ACHN (cell line): ENCODE measurements around the gene SCIN.

Experiments used
- DNase-seq: peaks from one replicate; pipeline ENCODE4 v3.0.0-alpha.2; 2015
- in situ Hi-C: cut with HindIII; loops from 2 replicates; pipeline ENCODE4 v1.10.0; 2017; ENCODE audit warnings: low sequenced_read_pairs, low pct_ligation_motif_present, low pct_unique_long_range_greater_than_20kb

SCIN gene

GRCh38 chr7:12564996-12565764, 5.3 kb upstream of the SCIN start:
- no peak for DNase-seq

GRCh38 chr7:12565873-12566272, 4.6 kb upstream of the SCIN start:
- in situ Hi-C loops = no loop called here
- DNase-seq = no peak

More at GRCh38 chr7:12564996-12565764, 5.3 kb upstream of the SCIN start:
- in situ Hi-C loops = no loop called here

- DNase-seq = no peak
Observed at GRCh38 chr7:12567015-12567414, 3.5 kb upstream of the SCIN start.

GRCh38 chr7:12569673-12570072, 847 bp upstream of the SCIN start:
- DNase-seq = no peak
- in situ Hi-C loops = no loop called here

More at GRCh38 chr7:12567015-12567414, 3.5 kb upstream of the SCIN start:
- in situ Hi-C loops = no loop called here

- in situ Hi-C loops = no loop called here
- DNase-seq = peak; percentile 67
Observed at GRCh38 chr7:12570168-12570533, 369 bp upstream of the SCIN start.

GRCh38 chr7:12571691-12572090, 1.2 kb downstream of the SCIN start:
- in situ Hi-C loops = no loop called here
- peak; percentile 60 for DNase-seq

GRCh38 chr7:12572941-12573575, 2.5 kb downstream of the SCIN start:
- in situ Hi-C loops = no loop called here
- DNase-seq = peak; percentile 40

- in situ Hi-C loops = no loop called here
- no peak for DNase-seq
Observed at GRCh38 chr7:12573885-12574284, 3.4 kb downstream of the SCIN start.

- no peak for DNase-seq
- in situ Hi-C loops = no loop called here
Observed at GRCh38 chr7:12578930-12579640, 8.6 kb downstream of the SCIN start.

GRCh38 chr7:12581897-12582296, 11.4 kb downstream of the SCIN start:
- in situ Hi-C loops = no loop called here
- DNase-seq = no peak

- in situ Hi-C loops = no loop called here
Observed at GRCh38 chr7:12582362-12582761, 11.8 kb downstream of the SCIN start.

GRCh38 chr7:12583176-12583575, 12.7 kb downstream of the SCIN start:
- in situ Hi-C loops = no loop called here
- DNase-seq = no peak

More at GRCh38 chr7:12582362-12582761, 11.8 kb downstream of the SCIN start:
- no peak for DNase-seq

GRCh38 chr7:12583922-12584321, 13.4 kb downstream of the SCIN start:
- in situ Hi-C loops = no loop called here
- no peak for DNase-seq

- DNase-seq = peak; percentile 73
- in situ Hi-C loops = no loop called here
Observed at GRCh38 chr7:12584930-12585329, 14.4 kb downstream of the SCIN start.

- no peak for DNase-seq
- in situ Hi-C loops = no loop called here
Observed at GRCh38 chr7:12586271-12586670, 15.8 kb downstream of the SCIN start.

GRCh38 chr7:12588259-12588904, 17.9 kb downstream of the SCIN start:
- in situ Hi-C loops = no loop called here
- DNase-seq = no peak

- in situ Hi-C loops = no loop called here
- no peak for DNase-seq
Observed at GRCh38 chr7:12590559-12590958, 20.0 kb downstream of the SCIN start.

GRCh38 chr7:12594122-12594897, 23.8 kb downstream of the SCIN start:
- in situ Hi-C loops = no loop called here

More at GRCh38 chr7:12594122-12594897, 23.8 kb downstream of the SCIN start:
- no peak for DNase-seq
